Hepatocyte (in vitro differentiated cells): ENCODE data around the gene IL1RL2. TPM values are rescaled to one million over a fixed set of nuclear protein-coding genes. Genes with fewer than 3 reads are reported as not detected.

Source experiments
- DNase-seq: peaks from one replicate; pipeline ENCODE4 v3.0.0-alpha.2; 2016; ENCODE audit warnings: low spot score
- H2AFZ ChIP-seq: fragments of 200-600 bp; sonication (generic); 2 replicates; pipeline ENCODE4 v1.6.0; 2016; ENCODE audit warnings: antibody characterized with exemption, mild to moderate bottlenecking
- H3K27ac ChIP-seq: fragments of 200-600 bp; sonication (generic); 2 replicates; pipeline ENCODE4 v1.5.1; 2016; ENCODE audit warnings: mild to moderate bottlenecking
- H3K27me3 ChIP-seq: fragments of 200-600 bp; sonication (generic); 2 replicates; pipeline ENCODE4 v1.6.1; 2016
- H3K36me3 ChIP-seq: fragments of 200-600 bp; sonication (generic); replicated peaks from 2 replicates; pipeline ENCODE4 v1.5.1; 2016; ENCODE audit warnings: low read depth; ENCODE audit not compliant: insufficient read depth
- H3K4me1 ChIP-seq: fragments of 200-600 bp; sonication (generic); 2 replicates; pipeline ENCODE4 v1.5.1; 2016; ENCODE audit warnings: mild to moderate bottlenecking, moderate library complexity; ENCODE audit not compliant: insufficient read depth
- H3K4me2 ChIP-seq: fragments of 200-600 bp; sonication (generic); 2 replicates; pipeline ENCODE4 v1.6.0; 2016
- H3K4me3 ChIP-seq: fragments of 200-600 bp; sonication (generic); 2 replicates; pipeline ENCODE4 v1.5.1; 2016; ENCODE audit warnings: mild to moderate bottlenecking
- H3K79me2 ChIP-seq: fragments of 200-600 bp; sonication (generic); 2 replicates; pipeline ENCODE4 v1.6.0; 2017; ENCODE audit warnings: mild to moderate bottlenecking
- H3K9me2 ChIP-seq: fragments of 200-600 bp; sonication (generic); replicated peaks from 2 replicates; pipeline ENCODE4 v1.6.0; 2017; ENCODE audit warnings: mild to moderate bottlenecking; ENCODE audit not compliant: insufficient read depth
- H3K9me3 ChIP-seq: fragments of 200-600 bp; sonication (generic); 2 replicates; pipeline ENCODE4 v1.5.1; 2016; ENCODE audit warnings: low read depth, mild to moderate bottlenecking
- H4K20me1 ChIP-seq: fragments of 200-600 bp; sonication (generic); 2 replicates; pipeline ENCODE4 v1.6.0; 2016; ENCODE audit warnings: mild to moderate bottlenecking; ENCODE audit not compliant: insufficient read depth, poor library complexity, severe bottlenecking
- CTCF ChIP-seq: fragments of 200-600 bp; sonication (generic); IDR thresholded peaks from 2 replicates; pipeline ENCODE4 v1.5.1; 2016; ENCODE audit warnings: antibody characterized with exemption, mild to moderate bottlenecking; ENCODE audit not compliant: poor library complexity
- EZH2 ChIP-seq: fragments of 200-600 bp; sonication (generic); IDR thresholded peaks from 2 replicates; pipeline ENCODE4 v1.6.1; 2016; ENCODE audit warnings: antibody characterized with exemption, mild to moderate bottlenecking, borderline replicate concordance
- EZH2phosphoT487 ChIP-seq: fragments of 200-600 bp; sonication (generic); IDR thresholded peaks from one replicate; pipeline ENCODE4 v1.6.1; 2018; ENCODE audit warnings: antibody characterized with exemption, mild to moderate bottlenecking, low read depth, moderate library complexity; ENCODE audit not compliant: unreplicated experiment, severe bottlenecking
- WGBS: methylation state at CpG from one replicate; pipeline ENCODE4 v1.1.6; 2016; ENCODE audit warnings: low lambda C conversion rate; ENCODE audit errors: missing lambda C conversion rate; 5-methylcytosine and 5-hydroxymethylcytosine counted together
- polyA plus RNA-seq: library from polyadenylated mRNA; unstranded; fragments of >200 nt; fragmentation: Nextera tagmentation; extraction: Ambion mirVana; gene quantifications from 2 replicates; pipeline ENCODE4 v1.2.1, GENCODE V29; 2016
- total RNA-seq: library from RNA; depleted of rRNA; stranded (reverse); fragments of >200 nt; gene quantifications from 2 replicates; pipeline ENCODE4 v1.2.3, GENCODE V29; 2014

IL1RL2 gene
- total and polyA plus RNA-seq, 2 experiments from 2014 or later = 1.3 TPM; not detected in 1

GRCh38 chr2:102181919-102182635 lies 4.7 kb upstream of the IL1RL2 start:
- peaks cover 8% of the 10 kb centered on the region for H3K4me1 ChIP-seq
- peak; percentile 23 for DNase-seq
- H4K20me1 ChIP-seq = no peaks in the 10 kb centered on the region
- no peaks in the 10 kb centered on the region for H3K36me3 ChIP-seq
- WGBS = 80% methylated on average over 7 of the region's 7 CpGs
- no peak overlapping the region for H2AFZ ChIP-seq
- no peaks in the 10 kb centered on the region for H3K79me2 ChIP-seq
- H3K4me3 ChIP-seq = no peak overlapping the region
- H3K27me3 ChIP-seq = no peaks in the 10 kb centered on the region
- no peak for TF ChIP-seq EZH2
- H3K9me2 ChIP-seq = no peaks in the 10 kb centered on the region
- peak overlapping the region; percentile 64 for H3K27ac ChIP-seq
- no peak overlapping the region for H3K4me2 ChIP-seq
- no peaks in the 10 kb centered on the region for H3K9me3 ChIP-seq

- Histone ChIP-seq H3K9me3 (no peaks in the 10 kb centered on the region), H4K20me1 (no peaks in the 10 kb centered on the region), H2AFZ (no peak overlapping the region), H3K4me2 (no peak overlapping the region), H3K27me3 (no peaks in the 10 kb centered on the region), H3K9me2 (no peaks in the 10 kb centered on the region), H3K79me2 (no peaks in the 10 kb centered on the region), H3K36me3 (no peaks in the 10 kb centered on the region), H3K4me3 (no peak overlapping the region), H3K27ac (no peak overlapping the region), H3K4me1 (peaks cover 8% of the 10 kb centered on the region)
- WGBS = 65% methylated on average over 2 of the region's 2 CpGs
- DNase-seq = no peak
- no peak for TF ChIP-seq EZH2
- TF ChIP-seq CTCF = no peak
- no peak for TF ChIP-seq EZH2phosphoT487
Measured at GRCh38 chr2:102184018-102184417, 2.8 kb upstream of the IL1RL2 start.

GRCh38 chr2:102184568-102184967 lies 2.3 kb upstream of the IL1RL2 start:
- TF ChIP-seq CTCF (no peak), EZH2phosphoT487 (no peak), EZH2 (no peak)
- Histone ChIP-seq H3K4me1 (peaks cover 8% of the 10 kb centered on the region), H4K20me1 (no peaks in the 10 kb centered on the region), H2AFZ (no peak overlapping the region), H3K4me3 (no peak overlapping the region), H3K4me2 (no peak overlapping the region), H3K27ac (no peak overlapping the region), H3K36me3 (no peaks in the 10 kb centered on the region), H3K9me3 (no peaks in the 10 kb centered on the region), H3K9me2 (no peaks in the 10 kb centered on the region), H3K27me3 (no peaks in the 10 kb centered on the region), H3K79me2 (no peaks in the 10 kb centered on the region)
- 95% methylated on average over 1 of the region's 1 CpG for whole genome bisulfite sequencing
- no peak for DNase-seq

GRCh38 chr2:102185347-102185746 lies 1.5 kb upstream of the IL1RL2 start:
- no peak for DNase-seq
- Histone ChIP-seq H3K4me1 (peaks cover 4% of the 10 kb centered on the region), H3K9me3 (no peaks in the 10 kb centered on the region), H2AFZ (no peak overlapping the region), H3K4me2 (no peak overlapping the region), H3K4me3 (no peak overlapping the region), H3K9me2 (no peaks in the 10 kb centered on the region), H3K36me3 (no peaks in the 10 kb centered on the region), H3K27ac (no peak overlapping the region), H3K27me3 (no peaks in the 10 kb centered on the region), H3K79me2 (no peaks in the 10 kb centered on the region), H4K20me1 (no peaks in the 10 kb centered on the region)
- TF ChIP-seq CTCF (peak; percentile 40), EZH2 (no peak), EZH2phosphoT487 (no peak)
- WGBS = 42% methylated on average over 2 of the region's 2 CpGs
